K562 (cell line): ENCODE results near the gene MLLT6. TPM values are rescaled to one million over a fixed set of nuclear protein-coding genes. Genes with fewer than 3 reads are reported as not detected.
A peak's percentile ranks its signal among the peaks of the same experiment; 100 is the strongest.

ENCODE experiments used
- BRD4 ChIP-seq: fragments of 200-600 bp; sonication (generic); IDR thresholded peaks from 2 replicates; pipeline ENCODE4 v1.6.1; 2017; ENCODE audit warnings: inconsistent platforms
- EGR1 ChIP-seq: fragments of 450-650 bp; conservative IDR thresholded peaks from 2 replicates; pipeline ENCODE4 v1.6.1; 2017; ENCODE audit warnings: mild to moderate bottlenecking
- GABPB1 ChIP-seq: sonication (generic); formaldehyde crosslinking; IDR thresholded peaks from 2 replicates; pipeline ENCODE4 v1.8.0; 2022; ENCODE audit warnings: mild to moderate bottlenecking, missing genetic modification reagents
- MAFK ChIP-seq: IDR thresholded peaks from 2 replicates; pipeline ENCODE4 v1.6.1; 2011; ENCODE audit warnings: low read length, improper control_type of control experiment
- MGA ChIP-seq: fragments of 450-650 bp; IDR thresholded peaks from 2 replicates; pipeline ENCODE4 v1.6.1; 2016; ENCODE audit warnings: mild to moderate bottlenecking, moderate library complexity
- NFE2 ChIP-seq: IDR thresholded peaks from 2 replicates; pipeline ENCODE4 v1.6.1; 2014; ENCODE audit warnings: antibody characterized with exemption, low read depth
- PHF20 ChIP-seq: fragments of 450-650 bp; IDR thresholded peaks from 2 replicates; pipeline ENCODE4 v1.6.1; 2018; ENCODE audit not compliant: partially characterized antibody
- SPI1 ChIP-seq: IDR thresholded peaks from 2 replicates; pipeline ENCODE4 v1.6.1; 2011; ENCODE audit warnings: low read depth, low read length, control low read depth, borderline replicate concordance
- ZNF639 ChIP-seq, 2 experiments: fragments of 200-800 bp in 1 of 2; sonication (Bioruptor generic) in 1 of 2; sonication (generic) in 1 of 2; formaldehyde crosslinking in 1 of 2; IDR thresholded peaks in 1 of 2; conservative IDR thresholded peaks in 1 of 2; 2 replicates each; pipeline versions ENCODE4 v1.5.0 to v1.6.1; 2016 to 2020; ENCODE audit warnings: missing compliant biosample characterization in 1 of 2, missing genetic modification characterization in 1 of 2, missing genetic modification reagents in 1 of 2
- polyA plus RNA-seq, 8 experiments: library from polyadenylated mRNA; depleted of rRNA in 4 of 8; stranded (reverse) in 5 of 8; unstranded in 3 of 8; fragments of >200 nt; fragmentation: Nextera tagmentation in 2 of 8; fragmentation: Illumina TruSeq in 1 of 8; extraction: Ambion mirVana in 2 of 8; extraction: Trizol in 1 of 8; gene quantifications; 2 replicates each; pipeline versions ENCODE4 v1.2.1 to v1.2.3, GENCODE V29; 2011 to 2014; ENCODE audit warnings: inconsistent platforms in 1 of 8, missing spikeins in 1 of 8
- total RNA-seq, 7 experiments: library from RNA; depleted of rRNA in 6 of 7; stranded (reverse); fragments of >200 nt in 6 of 7; fragmentation: Illumina TruSeq in 2 of 7; extraction: Trizol in 2 of 7; gene quantifications; 2 replicates each; pipeline versions ENCODE4 v1.2.1 to v1.2.3, GENCODE V29; 2011 to 2021; ENCODE audit warnings: low replicate concordance in 1 of 7

Gene MLLT6
- total and polyA plus RNA-seq, 9 of the 15 experiments (the other 6 are each of a cell fraction or from before 2014, with no cell fraction given): 3.1 to 71.7 (median 30.0) TPM

- TF ChIP-seq MGA (no peak), NFE2 (peak; percentile 77), GABPB1 (no peak), EGR1 (peak; percentile 44), ZNF639 (CRISPR knock-in tag; conservative IDR thresholded peaks at IDR 0.05 in 1 of 2, IDR thresholded peaks at IDR 0.05 in 1 of 2) (no peak), SPI1 (0 out of 2 replicates have a peak, but pooled peaks have one; percentile 17), MAFK (peak; percentile 53), PHF20 (peak; percentile 18), BRD4 (peak; percentile 50; the same call in 1 of the 2 replicates)
Observed at GRCh38 chr17:38701504-38702165, 3.4 kb upstream of the MLLT6 start (continued).
